Activated CD4-positive, CD25-positive, alpha-beta regulatory T cell treated with anti-CD3 and anti-CD28 coated beads, Interleukin-2, amount 50 U/mL, for 16 hours (primary cell): ENCODE results near the gene MMP17.
A peak's percentile ranks its signal among the peaks of the same experiment; 100 is the strongest.

ENCODE experiments used
- DNase-seq: peaks from one replicate; pipeline ENCODE4 v3.0.0-alpha.2; 2020; ENCODE audit warnings: low read depth, low spot score

The MMP17 gene

DNA sequence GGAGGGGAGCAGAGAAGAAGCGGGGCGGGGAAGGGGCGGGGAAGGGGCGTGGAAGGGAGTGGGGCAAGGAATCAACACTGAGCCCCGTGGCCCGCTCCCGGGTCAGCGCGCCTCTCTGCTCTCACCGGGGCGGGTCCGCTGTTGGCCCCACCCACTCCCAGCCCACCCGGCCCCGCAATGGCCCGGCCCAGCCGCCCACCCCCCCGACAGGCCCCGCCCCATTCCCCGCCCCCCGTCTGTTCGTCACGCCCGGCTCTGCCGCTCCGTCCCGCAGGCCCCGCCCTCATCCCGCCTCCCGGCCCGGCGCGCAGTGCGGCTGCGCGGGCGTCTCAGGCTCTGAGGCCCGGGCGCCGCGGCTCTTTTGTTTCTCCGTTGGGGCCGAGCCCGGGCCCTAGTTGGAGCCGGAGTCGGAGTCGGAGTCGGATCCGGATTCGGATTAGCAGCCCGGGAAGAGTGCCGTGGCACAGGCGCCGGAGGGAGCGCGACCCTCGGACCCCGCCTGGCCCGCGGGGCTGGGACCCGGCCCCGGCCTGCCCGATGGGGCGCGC, 66.2 kb downstream of the MMP17 start, which contains the start of gene ULK1:
ULK1 (plus strand) TSS at position 310 of the 548 bp plus-strand sequence. CDS start 380 bp downstream, outside the sequence.
- peak; percentile 84 for DNase-seq

DNA sequence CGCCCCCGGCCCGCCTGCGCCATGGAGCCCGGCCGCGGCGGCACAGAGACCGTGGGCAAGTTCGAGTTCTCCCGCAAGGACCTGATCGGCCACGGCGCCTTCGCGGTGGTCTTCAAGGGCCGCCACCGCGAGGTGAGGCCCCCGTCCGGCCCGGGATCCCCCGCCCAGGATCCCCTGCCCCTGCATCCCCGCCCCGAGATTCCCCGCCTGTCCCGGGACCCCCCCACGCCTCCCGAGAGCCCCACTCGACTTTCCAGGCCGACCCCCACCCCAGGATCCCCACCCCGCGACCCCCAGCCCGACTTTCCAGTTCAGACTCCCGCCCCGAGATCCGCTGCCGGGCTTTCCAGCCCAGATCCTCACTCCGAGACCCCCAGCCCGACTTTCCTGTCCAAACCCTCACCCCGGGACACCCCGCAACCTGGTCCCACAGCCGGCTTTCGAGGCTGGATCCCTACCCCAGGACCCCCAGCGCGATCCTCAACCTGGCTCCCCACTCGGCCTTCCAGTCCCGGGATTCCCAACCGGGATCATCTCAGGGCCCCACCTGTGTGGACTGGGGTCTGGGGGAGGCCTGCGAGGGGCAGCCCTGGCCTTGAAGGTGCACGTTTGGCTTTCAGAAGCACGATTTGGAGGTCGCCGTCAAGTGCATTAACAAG, 66.9 kb downstream of the MMP17 start:
- no peak for DNase-seq

DNA sequence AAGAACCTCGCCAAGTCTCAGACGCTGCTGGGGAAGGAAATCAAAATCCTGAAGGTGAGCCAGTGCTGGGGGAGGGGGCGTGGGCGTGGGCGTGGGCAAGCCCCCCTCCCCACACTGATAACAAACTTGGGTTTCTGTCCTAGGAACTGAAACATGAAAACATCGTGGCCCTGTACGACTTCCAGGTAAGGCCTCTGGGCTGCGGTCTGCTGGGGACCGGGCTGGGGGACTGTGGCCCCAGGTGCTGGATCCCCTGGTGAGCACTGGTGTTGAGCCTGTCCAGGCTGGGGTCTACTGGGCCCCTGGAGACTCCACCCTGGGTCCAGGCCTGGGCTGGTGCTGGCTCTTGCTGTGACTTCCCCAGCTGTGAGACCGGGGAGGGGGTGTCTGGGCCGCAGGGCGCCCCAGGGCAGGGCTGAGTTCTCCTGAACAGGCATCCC, 67.5 kb downstream of the MMP17 start:
- no peak for DNase-seq

DNA sequence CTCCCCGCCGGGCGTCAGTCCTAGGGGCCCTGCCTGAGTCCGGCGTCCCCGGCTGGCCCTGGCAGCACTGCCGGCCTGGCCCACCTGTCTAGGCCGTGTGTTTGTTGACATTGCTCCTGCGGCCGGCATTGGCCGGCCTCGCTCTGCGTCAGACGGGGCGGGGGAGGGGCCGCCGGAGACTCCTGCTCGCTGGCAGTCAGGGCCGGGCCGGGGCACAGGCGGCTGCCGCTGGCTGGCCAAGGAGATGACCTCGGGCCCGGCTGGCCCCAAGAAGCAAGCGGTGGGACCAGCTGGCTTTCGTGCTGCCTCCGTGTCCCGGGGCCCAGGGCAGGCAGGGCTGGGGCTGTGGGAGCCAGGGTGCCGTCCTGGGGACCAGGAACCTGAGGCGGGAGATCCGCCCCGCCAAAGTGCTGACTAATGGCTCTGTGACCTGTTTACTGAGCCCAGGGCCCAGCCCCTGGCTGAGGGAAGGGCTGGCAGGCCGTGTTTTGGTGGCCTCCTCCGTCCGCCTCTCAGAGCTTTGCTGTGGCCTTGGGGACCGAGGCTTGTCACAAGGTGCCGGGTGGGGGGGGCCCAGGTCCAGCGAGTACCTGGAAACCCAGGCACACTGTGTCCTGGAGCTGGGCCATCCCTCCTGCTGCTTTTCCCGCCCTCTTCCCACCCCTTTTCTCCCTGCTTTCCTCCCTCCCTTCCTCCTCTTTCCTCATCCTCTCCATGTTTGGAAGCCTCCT, 68.1 kb downstream of the MMP17 start:
- DNase-seq = peak; percentile 38

- no peak for DNase-seq
Measured at GRCh38 chr12:131896811-131897270, 68.6 kb downstream of the MMP17 start.

DNA sequence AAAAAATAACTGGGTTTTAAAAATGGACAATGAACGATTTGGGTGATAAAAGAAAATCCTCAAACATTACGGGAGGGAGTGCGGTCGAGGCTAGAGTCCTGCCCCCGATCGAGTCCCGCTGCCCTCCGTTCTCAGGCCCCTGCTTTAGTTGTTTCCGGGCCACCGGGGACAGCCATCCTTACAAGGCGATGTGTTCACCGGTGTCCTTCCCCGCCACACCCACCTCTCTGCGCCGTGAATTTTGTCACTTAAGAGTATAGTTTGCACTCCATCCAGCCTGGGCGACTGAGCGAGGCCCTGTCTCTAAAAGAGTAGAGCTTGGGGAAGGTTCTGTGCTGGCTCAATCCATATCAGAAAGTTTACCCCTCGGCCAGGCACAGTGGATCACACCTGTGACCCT, 69.1 kb downstream of the MMP17 start:
- DNase-seq = no peak

- DNase-seq = no peak
Measured at GRCh38 chr12:131897875-131898274, 69.7 kb downstream of the MMP17 start.

- DNase-seq = no peak
Measured at GRCh38 chr12:131900397-131900796, 72.2 kb downstream of the MMP17 start.
